Measurements from ENCODE around the gene IL36B.

DNA sequence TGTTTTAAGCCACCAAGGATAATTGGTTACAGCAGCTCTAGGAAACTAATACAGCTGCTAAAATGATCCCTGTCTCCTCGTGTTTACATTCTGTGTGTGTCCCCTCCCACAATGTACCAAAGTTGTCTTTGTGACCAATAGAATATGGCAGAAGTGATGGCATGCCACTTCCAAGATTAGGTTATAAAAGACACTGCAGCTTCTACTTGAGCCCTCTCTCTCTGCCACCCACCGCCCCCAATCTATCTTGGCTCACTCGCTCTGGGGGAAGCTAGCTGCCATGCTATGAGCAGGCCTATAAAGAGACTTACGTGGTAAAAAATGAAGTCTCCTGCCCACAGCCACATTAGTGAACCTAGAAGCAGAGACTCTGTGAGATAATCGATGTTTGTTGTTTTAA lies 11.6 kb upstream of the IL36B start:
- TF ChIP-seq, protein P1, sequence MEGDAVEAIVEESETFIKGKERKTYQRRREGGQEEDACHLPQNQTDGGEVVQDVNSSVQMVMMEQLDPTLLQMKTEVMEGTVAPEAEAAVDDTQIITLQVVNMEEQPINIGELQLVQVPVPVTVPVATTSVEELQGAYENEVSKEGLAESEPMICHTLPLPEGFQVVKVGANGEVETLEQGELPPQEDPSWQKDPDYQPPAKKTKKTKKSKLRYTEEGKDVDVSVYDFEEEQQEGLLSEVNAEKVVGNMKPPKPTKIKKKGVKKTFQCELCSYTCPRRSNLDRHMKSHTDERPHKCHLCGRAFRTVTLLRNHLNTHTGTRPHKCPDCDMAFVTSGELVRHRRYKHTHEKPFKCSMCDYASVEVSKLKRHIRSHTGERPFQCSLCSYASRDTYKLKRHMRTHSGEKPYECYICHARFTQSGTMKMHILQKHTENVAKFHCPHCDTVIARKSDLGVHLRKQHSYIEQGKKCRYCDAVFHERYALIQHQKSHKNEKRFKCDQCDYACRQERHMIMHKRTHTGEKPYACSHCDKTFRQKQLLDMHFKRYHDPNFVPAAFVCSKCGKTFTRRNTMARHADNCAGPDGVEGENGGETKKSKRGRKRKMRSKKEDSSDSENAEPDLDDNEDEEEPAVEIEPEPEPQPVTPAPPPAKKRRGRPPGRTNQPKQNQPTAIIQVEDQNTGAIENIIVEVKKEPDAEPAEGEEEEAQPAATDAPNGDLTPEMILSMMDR (IDR thresholded peaks at IDR 0.05), result no peak
- no peak for TF ChIP-seq POLR2A (IDR thresholded peaks at IDR 0.05)

Measured in Peyer's patch (tissue), 4 donors.